LNCaP clone FGC (cell line): ENCODE measurements around the gene PROC.
"Not testable (repeated sequence)": the region's sequence is repeated elsewhere in the genome, so short reads cannot be mapped to it uniquely, and the experiment has no call there.

ENCODE experiments used
- DNase-seq: peaks from one replicate; pipeline ENCODE4 v3.0.0-alpha.2; 2011; ENCODE audit warnings: low read depth
- H3K4me3 ChIP-seq: 2 replicates; pipeline ENCODE4 v1.5.1; 2011; ENCODE audit warnings: mild to moderate bottlenecking, low read depth, low read length, control low read depth
- CTCF ChIP-seq: IDR thresholded peaks from 2 replicates; pipeline ENCODE4 v1.5.1; 2012; ENCODE audit warnings: mild to moderate bottlenecking; ENCODE audit not compliant: control insufficient read depth, insufficient read depth; ENCODE audit errors: extremely low read depth

PROC gene

GRCh38 chr2:127408807-127409099 is 9.5 kb upstream of the PROC start:
- H3K4me3 ChIP-seq, result no peak overlapping the region

GRCh38 chr2:127409716-127410115 is 8.5 kb upstream of the PROC start:
- H3K4me3 ChIP-seq, DNase-seq: not testable (repeated sequence)

More at GRCh38 chr2:127408807-127409099, 9.5 kb upstream of the PROC start:
- no peak for DNase-seq
- TF ChIP-seq CTCF, result no peak

DNA sequence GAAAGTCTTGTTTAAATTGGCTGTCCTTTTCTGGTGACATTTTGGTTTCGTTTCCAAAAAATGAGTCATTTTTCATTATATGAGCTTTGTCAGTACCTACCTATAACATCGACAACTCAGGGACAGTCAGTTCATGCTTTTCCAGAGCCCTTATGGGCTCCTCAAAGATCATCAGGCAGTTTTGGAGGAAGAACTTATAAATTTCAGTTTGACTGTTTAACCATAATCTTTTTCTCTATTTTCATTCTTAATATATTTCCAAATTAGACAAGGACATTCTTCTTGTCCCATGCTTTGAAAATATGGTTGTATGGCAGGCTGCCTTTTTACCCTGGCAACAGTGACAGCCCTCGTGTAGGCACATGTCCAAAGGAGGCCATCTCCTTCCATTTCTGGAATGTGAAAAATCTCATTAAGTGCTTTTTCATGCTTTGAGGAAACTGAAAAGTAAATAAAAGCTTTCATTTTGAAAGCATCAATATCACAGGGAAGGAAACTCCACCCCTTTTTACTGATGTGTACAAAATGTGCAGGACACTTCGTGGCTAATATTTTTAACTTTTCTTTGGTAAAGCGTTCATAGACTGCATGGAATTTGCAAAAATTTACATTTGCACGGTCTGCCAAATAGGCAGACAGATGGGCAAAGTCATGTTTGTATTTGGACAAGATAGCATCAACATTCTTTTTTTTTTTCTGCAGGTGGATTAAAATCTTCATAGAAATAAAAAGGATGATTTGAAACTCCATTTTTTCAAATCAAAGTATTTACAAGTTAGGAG is 7.2 kb upstream of the PROC start:
- H3K4me3 ChIP-seq, result no peak overlapping the region
- no peak for DNase-seq
- TF ChIP-seq CTCF, result no peak

DNA sequence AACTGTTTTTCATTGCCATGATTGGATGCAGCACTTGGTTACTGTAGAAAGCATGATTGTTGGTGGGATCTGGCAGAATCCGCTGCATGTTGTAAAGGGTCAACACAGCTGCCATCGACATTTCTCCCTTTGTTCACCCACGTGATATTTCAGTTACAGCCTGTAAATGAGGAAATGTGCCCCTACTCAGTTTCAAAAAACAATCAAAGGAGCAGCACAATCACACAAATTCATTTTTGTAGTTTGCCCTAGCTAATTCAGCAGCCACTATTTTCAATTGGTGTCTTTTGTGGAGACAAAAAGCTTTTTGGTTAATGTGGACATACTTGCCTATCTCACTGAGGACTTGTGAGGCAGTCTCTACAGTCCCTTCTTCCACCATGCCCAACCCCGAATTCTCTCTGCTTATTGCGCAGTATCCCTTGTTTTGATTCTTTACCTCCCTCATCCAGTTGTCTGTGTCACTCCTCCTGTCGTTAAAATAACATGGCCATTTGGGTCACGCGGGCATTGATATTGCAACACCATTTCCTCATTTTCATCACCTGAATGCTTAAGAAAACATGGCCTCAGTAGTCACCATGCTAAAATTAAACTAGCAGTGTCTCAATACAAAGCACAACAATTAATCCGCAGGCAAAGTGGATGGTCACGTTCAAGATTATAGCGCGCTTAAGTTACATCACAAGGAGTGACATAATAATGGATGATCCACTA is 6.4 kb upstream of the PROC start:
- no peak overlapping the region for H3K4me3 ChIP-seq
- no peak for DNase-seq
- no peak for TF ChIP-seq CTCF

GRCh38 chr2:127413200-127413599 is 5.0 kb upstream of the PROC start:
- TF ChIP-seq CTCF, result no peak
- DNase-seq, result no peak
- no peak overlapping the region for H3K4me3 ChIP-seq

DNA sequence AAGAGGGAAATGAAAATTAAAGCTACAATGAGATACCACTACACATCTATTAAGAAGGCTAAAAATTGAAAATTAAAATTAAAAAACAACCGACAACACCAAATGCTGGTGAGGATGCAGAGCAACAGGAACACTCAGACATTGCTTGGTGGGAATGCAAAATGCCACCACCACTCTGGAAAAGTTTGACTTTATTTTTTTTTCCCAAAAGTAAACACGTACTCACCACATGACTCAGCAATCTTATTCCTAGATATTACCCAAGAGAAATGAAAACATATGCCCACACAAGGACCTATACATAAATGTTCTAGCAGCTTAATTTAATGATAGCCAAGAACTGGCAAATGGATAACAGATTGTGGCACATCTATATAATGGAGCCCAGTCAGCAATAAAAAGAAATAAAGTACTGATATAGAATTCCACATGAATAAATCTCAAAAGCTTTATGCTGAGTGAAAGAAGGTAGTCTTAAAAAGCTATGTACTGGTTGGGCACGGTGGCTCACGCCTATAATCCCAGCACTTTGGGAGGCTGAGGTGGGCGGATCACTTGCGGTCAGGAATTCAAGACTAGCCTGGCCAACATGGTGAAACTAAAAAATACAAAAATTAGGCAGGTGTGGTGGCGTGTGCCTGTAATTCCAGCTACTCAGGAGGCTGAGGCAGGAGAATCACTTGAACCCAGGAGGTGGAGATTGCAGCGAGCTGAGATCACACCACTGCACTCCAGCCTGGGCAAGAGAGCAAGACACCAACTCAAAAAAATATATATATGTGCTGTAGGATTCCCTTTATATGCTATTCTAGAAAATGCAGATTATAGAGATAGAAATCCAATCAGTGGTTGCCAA is 4.2 kb upstream of the PROC start:
- no peak overlapping the region for H3K4me3 ChIP-seq
- TF ChIP-seq CTCF, result no peak
- no peak for DNase-seq
